MM.1S (cell line): ENCODE measurements around the gene BCOR.

ENCODE experiments used
- DNase-seq: peaks from one replicate; pipeline ENCODE4 v3.0.0-alpha.2; 2015
- H2AFZ ChIP-seq: fragments of 300-600 bp; sonication (generic); 2 replicates; pipeline ENCODE4 v1.6.0; 2016; ENCODE audit warnings: antibody characterized with exemption, low read length
- H3F3A ChIP-seq: fragments of 300-600 bp; sonication (generic); 2 replicates; pipeline ENCODE4 v1.6.1; 2016; ENCODE audit warnings: mild to moderate bottlenecking, antibody characterized with exemption, low read length, moderate library complexity, mixed read lengths; ENCODE audit not compliant: insufficient read depth
- H3K27ac ChIP-seq: fragments of 300-600 bp; sonication (generic); 2 replicates; pipeline ENCODE4 v1.5.1; 2016; ENCODE audit warnings: mild to moderate bottlenecking, low read length
- H3K27me3 ChIP-seq: fragments of 300-600 bp; sonication (generic); replicated peaks from 2 replicates; pipeline ENCODE4 v1.6.0; 2016; ENCODE audit warnings: low read length; ENCODE audit not compliant: insufficient read depth
- H3K36me3 ChIP-seq: fragments of 300-600 bp; sonication (generic); replicated peaks from 2 replicates; pipeline ENCODE4 v1.6.1; 2016; ENCODE audit warnings: mild to moderate bottlenecking, low read length, mixed read lengths; ENCODE audit not compliant: insufficient read depth
- H3K4me1 ChIP-seq: fragments of 300-600 bp; sonication (generic); 2 replicates; pipeline ENCODE4 v1.6.1; 2016; ENCODE audit warnings: low read length, mixed read lengths
- H3K4me2 ChIP-seq: fragments of 300-600 bp; sonication (generic); 2 replicates; pipeline ENCODE4 v1.6.0; 2016; ENCODE audit warnings: low read depth, low read length
- H3K4me3 ChIP-seq: fragments of 300-600 bp; sonication (generic); 2 replicates; pipeline ENCODE4 v1.5.1; 2016; ENCODE audit warnings: low read length, mixed read lengths
- H3K79me2 ChIP-seq: fragments of 300-600 bp; sonication (generic); 2 replicates; pipeline ENCODE4 v1.6.1; 2016; ENCODE audit warnings: mixed run types, low read length, mixed read lengths
- H3K9ac ChIP-seq: fragments of 300-600 bp; sonication (generic); 2 replicates; pipeline ENCODE4 v1.6.1; 2016; ENCODE audit warnings: low read length, mixed read lengths
- H3K9me2 ChIP-seq: fragments of 300-600 bp; sonication (generic); replicated peaks from 2 replicates; pipeline ENCODE4 v1.6.1; 2016; ENCODE audit warnings: mild to moderate bottlenecking, low read length, mixed read lengths; ENCODE audit not compliant: insufficient read depth
- H3K9me3 ChIP-seq: fragments of 300-600 bp; sonication (generic); replicated peaks from 2 replicates; pipeline ENCODE4 v1.6.1; 2016; ENCODE audit warnings: mild to moderate bottlenecking, low read length, mixed read lengths; ENCODE audit not compliant: insufficient read depth
- H4K20me1 ChIP-seq: fragments of 300-600 bp; sonication (generic); 2 replicates; pipeline ENCODE4 v1.6.1; 2016; ENCODE audit warnings: mild to moderate bottlenecking, low read length, moderate library complexity, mixed read lengths; ENCODE audit not compliant: insufficient read depth
- EZH2 ChIP-seq: fragments of 300-600 bp; sonication (generic); optimal IDR thresholded peaks from 2 replicates; pipeline ENCODE3; 2017; ENCODE audit warnings: low read depth, mild to moderate bottlenecking, antibody characterized with exemption, low read length, mixed read lengths
- EZH2phosphoT487 ChIP-seq: fragments of 300-600 bp; sonication (generic); IDR thresholded peaks from 2 replicates; pipeline ENCODE4 v1.6.1; 2018; ENCODE audit warnings: antibody characterized with exemption, low read length
- TF ChIP-seq, protein P1 (sequence below): fragments of 300-600 bp; sonication (generic); IDR thresholded peaks from 2 replicates; pipeline ENCODE4 v1.5.1; 2016; ENCODE audit warnings: antibody characterized with exemption, low read length, mixed read lengths

The BCOR gene

DNA sequence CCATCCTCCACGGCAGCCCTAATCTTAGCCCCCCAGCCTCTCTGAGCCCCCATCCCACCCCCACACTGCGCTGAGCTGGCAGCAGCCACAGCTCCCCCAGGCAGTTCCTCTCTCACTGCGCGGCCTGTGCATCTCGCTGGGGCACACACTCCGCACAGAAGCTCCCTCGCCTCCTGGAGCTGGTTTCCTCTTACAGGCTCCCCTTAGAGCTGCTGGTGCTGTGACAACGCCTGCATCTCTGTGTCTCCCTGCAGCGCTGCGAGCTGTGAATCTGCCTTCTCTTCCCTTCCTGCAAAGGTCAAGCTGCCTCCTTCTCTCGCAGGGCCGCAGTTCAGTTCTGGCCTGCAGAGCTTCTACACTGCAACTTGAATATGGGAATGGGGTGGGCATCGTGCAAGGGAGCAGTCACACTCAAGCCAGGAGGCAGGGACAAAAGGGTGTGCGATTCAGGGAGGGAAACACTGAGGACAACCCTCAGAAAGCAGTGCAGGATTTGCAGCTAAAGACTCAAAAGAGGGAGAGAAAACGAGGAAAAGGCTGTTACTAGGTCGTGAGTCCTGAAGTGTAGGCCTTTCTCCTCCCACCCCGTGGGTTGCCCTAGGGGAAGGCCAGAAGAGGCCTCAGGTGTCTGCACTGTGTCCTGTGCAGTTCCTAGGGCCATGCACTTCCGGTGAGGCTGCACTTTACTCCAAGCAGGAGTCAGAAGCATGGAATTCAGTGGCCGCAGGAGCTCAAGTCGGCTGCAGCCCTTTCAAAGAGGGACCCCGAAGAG lies 87.0 kb downstream of the BCOR start:
- no peaks in the 10 kb centered on the region for H3K9me3 ChIP-seq

DNA sequence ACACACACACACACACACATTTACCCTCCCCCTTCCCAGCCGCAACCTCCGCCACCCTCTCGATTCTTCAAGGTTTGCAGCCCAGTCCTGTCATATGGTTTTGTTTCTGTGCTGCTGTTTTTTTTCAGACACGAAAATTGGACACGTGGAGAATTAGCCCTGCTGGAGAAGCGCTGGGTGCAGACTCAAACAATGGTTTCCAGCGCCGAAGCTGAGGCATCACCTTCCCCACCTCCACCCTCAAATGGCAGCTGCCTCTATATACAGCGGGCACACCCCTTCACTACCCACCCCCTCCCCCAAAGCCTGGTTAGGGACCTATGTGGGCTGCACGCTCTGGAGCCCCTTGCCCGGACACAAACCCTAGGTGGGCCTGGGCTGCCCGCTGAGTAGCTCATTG lies 87.9 kb downstream of the BCOR start:
- no peaks in the 10 kb centered on the region for H3K4me1 ChIP-seq
- no peak for DNase-seq
- H3K79me2 ChIP-seq = no peaks in the 10 kb centered on the region
- no peak overlapping the region for H3K9ac ChIP-seq
- H2AFZ ChIP-seq = no peak overlapping the region
- no peak overlapping the region for H3K4me2 ChIP-seq
- H3K27ac ChIP-seq = no peak overlapping the region
- no peaks in the 10 kb centered on the region for H4K20me1 ChIP-seq
- peaks cover 9% of the 10 kb centered on the region; the same call in 1 of the 2 replicates for H3F3A ChIP-seq
- no peaks in the 10 kb centered on the region for H3K9me2 ChIP-seq
- H3K27me3 ChIP-seq = no peaks in the 10 kb centered on the region
- no peak overlapping the region for H3K4me3 ChIP-seq
- TF ChIP-seq, protein P1, sequence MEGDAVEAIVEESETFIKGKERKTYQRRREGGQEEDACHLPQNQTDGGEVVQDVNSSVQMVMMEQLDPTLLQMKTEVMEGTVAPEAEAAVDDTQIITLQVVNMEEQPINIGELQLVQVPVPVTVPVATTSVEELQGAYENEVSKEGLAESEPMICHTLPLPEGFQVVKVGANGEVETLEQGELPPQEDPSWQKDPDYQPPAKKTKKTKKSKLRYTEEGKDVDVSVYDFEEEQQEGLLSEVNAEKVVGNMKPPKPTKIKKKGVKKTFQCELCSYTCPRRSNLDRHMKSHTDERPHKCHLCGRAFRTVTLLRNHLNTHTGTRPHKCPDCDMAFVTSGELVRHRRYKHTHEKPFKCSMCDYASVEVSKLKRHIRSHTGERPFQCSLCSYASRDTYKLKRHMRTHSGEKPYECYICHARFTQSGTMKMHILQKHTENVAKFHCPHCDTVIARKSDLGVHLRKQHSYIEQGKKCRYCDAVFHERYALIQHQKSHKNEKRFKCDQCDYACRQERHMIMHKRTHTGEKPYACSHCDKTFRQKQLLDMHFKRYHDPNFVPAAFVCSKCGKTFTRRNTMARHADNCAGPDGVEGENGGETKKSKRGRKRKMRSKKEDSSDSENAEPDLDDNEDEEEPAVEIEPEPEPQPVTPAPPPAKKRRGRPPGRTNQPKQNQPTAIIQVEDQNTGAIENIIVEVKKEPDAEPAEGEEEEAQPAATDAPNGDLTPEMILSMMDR = no peak
- TF ChIP-seq EZH2 = no peak
- TF ChIP-seq EZH2phosphoT487 = no peak
- no peaks in the 10 kb centered on the region for H3K9me3 ChIP-seq
- H3K36me3 ChIP-seq = no peaks in the 10 kb centered on the region

More for the DNA sequence above, 87.0 kb downstream of the BCOR start:
- no peaks in the 10 kb centered on the region for H3K36me3 ChIP-seq
- no peak for DNase-seq
- no peaks in the 10 kb centered on the region for H4K20me1 ChIP-seq
- no peak for TF ChIP-seq EZH2phosphoT487
- TF ChIP-seq, protein P1 = no peak
- TF ChIP-seq EZH2 = no peak
- no peaks in the 10 kb centered on the region for H3K9me2 ChIP-seq
- no peaks in the 10 kb centered on the region for H3K4me1 ChIP-seq
- H3K27me3 ChIP-seq = no peaks in the 10 kb centered on the region
- H3K9ac ChIP-seq = no peak overlapping the region
- H3K4me2 ChIP-seq = no peak overlapping the region
- no peaks in the 10 kb centered on the region for H3K79me2 ChIP-seq
- no peak overlapping the region for H3K4me3 ChIP-seq
- no peak overlapping the region for H2AFZ ChIP-seq
- no peak overlapping the region for H3K27ac ChIP-seq
- peaks cover 9% of the 10 kb centered on the region; the same call in 1 of the 2 replicates for H3F3A ChIP-seq

DNA sequence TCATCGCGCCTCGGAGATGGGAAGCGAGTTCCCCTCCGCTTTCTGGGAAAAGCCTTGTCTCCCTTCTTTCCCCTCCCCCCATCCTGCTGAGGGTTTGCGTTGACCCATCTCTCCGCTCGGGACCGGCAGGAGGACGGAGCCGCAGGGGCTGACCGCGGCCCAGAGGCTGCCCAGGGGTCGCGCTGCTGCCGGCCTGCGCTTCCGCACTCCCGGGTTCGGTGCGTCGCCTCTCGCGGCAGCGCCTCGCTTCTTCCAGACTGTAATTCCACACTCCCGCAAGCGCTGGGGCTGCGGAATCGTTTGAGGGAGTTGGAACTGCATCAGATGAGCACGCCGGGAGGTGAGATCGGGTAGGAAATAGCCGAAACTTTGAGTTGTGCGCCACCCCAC lies 88.3 kb downstream of the BCOR start:
- H3K79me2 ChIP-seq = no peaks in the 10 kb centered on the region
- TF ChIP-seq EZH2phosphoT487 (no peak), EZH2 (no peak)
- TF ChIP-seq, protein P1 = no peak
- no peak overlapping the region for H3K4me3 ChIP-seq

More for the DNA sequence above, 88.3 kb downstream of the BCOR start:
- Histone ChIP-seq H3K4me1 (no peaks in the 10 kb centered on the region), H3K27ac (no peak overlapping the region), H3K4me2 (no peak overlapping the region), H2AFZ (no peak overlapping the region), H3K27me3 (no peaks in the 10 kb centered on the region), H3K9me2 (no peaks in the 10 kb centered on the region), H4K20me1 (no peaks in the 10 kb centered on the region), H3K9ac (no peak overlapping the region), H3F3A (peaks cover 9% of the 10 kb centered on the region; the same call in 1 of the 2 replicates), H3K36me3 (no peaks in the 10 kb centered on the region), H3K9me3 (no peaks in the 10 kb centered on the region)
- DNase-seq = no peak
